ENCODE data around the gene PIGBOS1.
"Not testable (repeated sequence)": the region's sequence is repeated elsewhere in the genome, so short reads cannot be mapped to it uniquely, and the experiment has no call there.

PIGBOS1 gene

DNA sequence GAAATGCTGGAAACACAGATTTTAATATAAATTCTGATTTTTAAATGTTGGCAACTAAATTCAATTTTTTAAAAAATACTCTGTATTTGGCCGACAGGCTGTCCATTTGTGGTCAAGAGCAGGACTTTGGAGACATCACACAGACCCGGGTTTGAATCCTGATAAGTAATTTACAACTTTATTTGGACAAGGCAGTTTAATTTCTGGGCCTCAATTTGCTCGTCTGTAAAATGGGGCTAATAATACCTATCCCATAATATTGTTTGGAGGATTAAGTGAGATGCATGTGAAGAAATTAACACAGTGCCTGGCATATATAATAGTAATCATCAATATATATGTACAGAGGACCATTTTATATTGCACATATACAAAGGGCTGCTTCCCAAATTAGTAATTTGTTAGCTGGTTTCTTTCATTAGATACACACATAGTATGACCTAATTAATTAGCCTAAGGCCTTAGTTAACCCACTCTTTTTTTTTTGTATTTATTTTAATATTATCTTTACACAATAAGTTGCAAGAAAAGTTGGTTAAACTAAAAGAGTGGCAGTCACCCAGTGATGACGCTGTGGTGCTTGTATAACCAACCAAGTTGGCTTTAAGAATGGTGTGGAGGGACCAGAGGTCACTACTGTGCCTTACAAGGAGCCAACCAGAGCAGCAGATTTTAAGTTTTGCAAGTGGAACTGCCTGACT, 764 bp upstream of the PIGBOS1 start:
- no peak for TF ChIP-seq CTCF (IDR thresholded peaks at IDR 0.05; ENCODE audit: insufficient read depth, low read depth, low read length, missing control alignments)
- DNase-seq (ENCODE audit: low read depth) = peak; percentile 79
- H3K4me3 ChIP-seq (ENCODE audit: low read depth, low read length) = peak overlapping the region; percentile 87

DNA sequence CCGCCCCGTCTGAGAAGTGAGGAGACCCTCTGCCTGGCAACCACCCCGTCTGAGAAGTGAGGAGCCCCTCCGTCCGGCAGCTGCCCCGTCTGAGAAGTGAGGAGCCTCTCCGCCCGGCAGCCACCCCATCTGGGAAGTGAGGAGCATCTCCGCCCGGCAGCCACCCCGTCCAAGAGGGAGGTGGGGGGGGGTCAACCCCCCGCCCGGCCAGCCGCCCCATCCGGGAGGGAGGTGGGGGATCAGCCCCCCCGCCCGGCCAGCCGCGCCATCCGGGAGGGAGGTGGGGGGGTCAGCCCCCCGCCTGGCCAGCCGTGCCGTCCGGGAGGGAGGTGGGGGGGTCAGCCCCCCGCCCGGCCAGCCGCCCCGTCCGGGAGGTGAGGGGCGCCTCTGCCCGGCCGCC, 16.1 kb downstream of the PIGBOS1 start:
- not testable (repeated sequence) for H3K4me3 ChIP-seq (ENCODE audit: low read depth, low read length); DNase-seq (ENCODE audit: low read depth)

- DNase-seq (ENCODE audit: low read depth) = no peak
- TF ChIP-seq CTCF (IDR thresholded peaks at IDR 0.05; ENCODE audit: insufficient read depth, low read depth, low read length, missing control alignments) = no peak
- H3K4me3 ChIP-seq (ENCODE audit: low read depth, low read length) = no peak overlapping the region
Measured at GRCh38 chr15:55297315-55297714, 21.6 kb downstream of the PIGBOS1 start.

DNA sequence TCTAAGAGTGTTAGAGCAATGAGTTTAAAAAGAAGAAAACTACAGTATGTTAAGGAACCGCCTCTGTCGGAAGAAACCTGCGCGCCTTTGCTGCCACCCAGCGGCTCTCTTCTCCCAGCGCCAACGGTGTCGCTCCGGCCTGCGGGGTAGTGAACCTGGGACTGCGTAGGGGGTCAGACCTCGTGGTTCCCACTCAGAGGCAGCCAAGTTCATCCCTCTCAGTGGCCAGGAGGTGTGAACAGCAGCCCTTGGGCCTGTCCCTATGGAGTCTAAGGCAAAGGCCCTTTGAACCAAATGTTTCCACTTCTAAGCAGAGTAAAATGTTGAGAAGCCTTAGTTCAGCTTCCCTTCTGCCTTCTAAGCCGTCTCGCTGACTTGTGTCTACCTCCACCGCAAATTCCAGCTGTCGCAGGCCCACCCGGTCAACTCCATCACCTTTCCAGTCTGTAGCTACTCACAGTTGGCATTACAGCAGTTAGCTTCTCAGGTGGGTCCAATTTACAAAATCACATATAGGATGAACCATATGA, 28.3 kb downstream of the PIGBOS1 start:
- peak; percentile 85 for DNase-seq (ENCODE audit: low read depth)
- peak overlapping the region; percentile 77 for H3K4me3 ChIP-seq (ENCODE audit: low read depth, low read length)
- peak; percentile 89 for TF ChIP-seq CTCF (IDR thresholded peaks at IDR 0.05; ENCODE audit: insufficient read depth, low read depth, low read length, missing control alignments)

- peak within 1 kb of the TSS; percentile 77 for H3K4me3 ChIP-seq (ENCODE audit: low read depth, low read length)
- DNase-seq (ENCODE audit: low read depth) = peak; percentile 76
- no peak for TF ChIP-seq CTCF (IDR thresholded peaks at IDR 0.05; ENCODE audit: insufficient read depth, low read depth, low read length, missing control alignments)
Measured at GRCh38 chr15:55289746-55290527, 29.0 kb downstream of the PIGBOS1 start, which contains the start of gene RAB27A. Gene RAB27A, minus strand, starts transcription at chr15:55289813. Its CDS starts 54,879 bp downstream, at chr15:55234934.

DNA sequence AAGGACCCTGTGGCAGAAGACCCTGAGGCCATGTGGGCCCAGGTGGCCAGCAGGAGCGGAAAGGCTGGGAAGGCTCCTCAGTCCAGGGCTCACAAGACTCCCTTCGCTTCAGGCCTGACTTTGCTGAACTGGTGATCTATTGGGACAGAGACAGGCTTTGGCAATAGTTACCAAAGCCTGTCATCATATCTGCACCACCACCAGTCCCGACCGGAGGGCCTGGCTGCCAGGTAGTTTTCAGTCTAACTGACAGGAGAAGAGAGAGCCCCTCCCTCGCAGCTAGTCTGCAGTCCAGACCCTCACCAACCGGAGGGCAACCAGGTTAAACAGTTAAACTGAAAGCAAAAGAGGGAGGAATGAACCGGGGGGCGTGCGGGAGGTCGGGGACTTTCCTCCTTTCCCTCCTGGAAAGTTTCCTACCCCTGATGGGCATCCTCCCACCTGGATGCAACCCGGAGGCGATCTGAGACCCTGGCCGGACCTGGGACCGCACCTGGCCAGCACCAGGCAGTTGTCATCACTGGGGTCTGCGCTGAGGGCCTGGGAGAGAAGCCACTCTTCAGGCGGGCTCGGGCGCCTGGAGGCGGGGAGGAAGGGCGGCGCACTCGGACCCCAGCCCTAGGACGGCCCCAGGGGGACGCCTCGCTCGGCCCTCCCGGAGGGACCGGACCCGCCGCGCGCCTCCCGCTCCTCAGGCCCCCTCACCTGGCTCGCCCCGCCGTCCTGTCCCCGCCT, 29.7 kb downstream of the PIGBOS1 start:
- TF ChIP-seq CTCF (IDR thresholded peaks at IDR 0.05; ENCODE audit: insufficient read depth, low read depth, low read length, missing control alignments) = no peak
- peak overlapping the region; percentile 77 for H3K4me3 ChIP-seq (ENCODE audit: low read depth, low read length)
- peak; percentile 34 for DNase-seq (ENCODE audit: low read depth)
